Endodermal cell (in vitro differentiated cells): Measurements from ENCODE around the gene TMEM223. TPM values are rescaled to one million over a fixed set of nuclear protein-coding genes. Genes with fewer than 3 reads are reported as not detected.
A peak's percentile ranks its signal among the peaks of the same experiment; 100 is the strongest.
"Not testable (repeated sequence)": the region's sequence is repeated elsewhere in the genome, so short reads cannot be mapped to it uniquely, and the experiment has no call there.

ENCODE experiments used
- DNase-seq: peaks from one replicate; pipeline ENCODE4 v3.0.0-alpha.2; 2017
- H3K27ac ChIP-seq: 2 replicates; pipeline ENCODE4 v1.5.1; 2013; ENCODE audit warnings: mild to moderate bottlenecking, low read depth, low read length, moderate library complexity
- H3K27me3 ChIP-seq: 2 replicates; pipeline ENCODE4 v1.6.1; 2013; ENCODE audit warnings: mild to moderate bottlenecking, low read length, moderate library complexity; ENCODE audit not compliant: insufficient read depth, control insufficient read depth, poor library complexity, severe bottlenecking
- H3K36me3 ChIP-seq: 2 replicates; pipeline ENCODE4 v1.7.0; 2013; ENCODE audit warnings: mild to moderate bottlenecking, low read length, moderate library complexity; ENCODE audit not compliant: control insufficient read depth, insufficient read depth
- H3K4me1 ChIP-seq: one replicate; pipeline ENCODE4 v1.7.0; 2013; ENCODE audit warnings: low read length; ENCODE audit not compliant: control insufficient read depth, insufficient read depth
- H3K4me3 ChIP-seq: 2 replicates; pipeline ENCODE4 v1.5.1; 2013; ENCODE audit warnings: mild to moderate bottlenecking, low read length, moderate library complexity
- H3K9ac ChIP-seq: 2 replicates; pipeline ENCODE4 v1.6.1; 2013; ENCODE audit warnings: mild to moderate bottlenecking, low read length, moderate library complexity; ENCODE audit not compliant: poor library complexity, severe bottlenecking; ENCODE audit errors: extremely low read depth
- H3K9me3 ChIP-seq: 2 replicates; pipeline ENCODE4 v1.6.1; 2013; ENCODE audit warnings: mild to moderate bottlenecking, low read length, moderate library complexity; ENCODE audit not compliant: control insufficient read depth
- H3K27ac Mint-ChIP-seq: 2 replicates; pipeline ENCODE4 v1.8.0; 2020; ENCODE audit warnings: mixed read lengths
- H3K27me3 Mint-ChIP-seq: 2 replicates; pipeline ENCODE4 v1.8.0; 2021; ENCODE audit warnings: mild to moderate bottlenecking, mixed read lengths; ENCODE audit not compliant: insufficient read depth
- H3K36me3 Mint-ChIP-seq: 2 replicates; pipeline ENCODE4 v1.8.0; 2020; ENCODE audit warnings: low read depth, mixed read lengths
- H3K4me1 Mint-ChIP-seq: 2 replicates; pipeline ENCODE4 v1.8.0; 2020; ENCODE audit warnings: mixed read lengths
- H3K4me3 Mint-ChIP-seq: 2 replicates; pipeline ENCODE4 v1.8.0; 2020; ENCODE audit warnings: mild to moderate bottlenecking, moderate library complexity, mixed read lengths
- H3K9me3 Mint-ChIP-seq: 2 replicates; pipeline ENCODE4 v1.8.0; 2020; ENCODE audit warnings: mild to moderate bottlenecking, mixed read lengths
- CTCF ChIP-seq: fragments of 200-600 bp; sonication (generic); conservative IDR thresholded peaks from 2 replicates; pipeline ENCODE4 v1.5.0; 2021; ENCODE audit warnings: antibody characterized with exemption, mild to moderate bottlenecking
- WGBS, 2 experiments: methylation state at CpG; one replicate each; pipeline versions ENCODE4 v1.1.5 to v1.1.7; 2013; ENCODE audit warnings: missing lambda C conversion rate in 2 of 2, mixed read lengths in 1 of 2; ENCODE audit not compliant: insufficient coverage in 1 of 2, insufficient read length in 1 of 2; 5-methylcytosine and 5-hydroxymethylcytosine counted together
- total RNA-seq, 2 donors: library from RNA; stranded (reverse); fragmentation: NEBNext Ultra II Directional in 1 of 2; extraction: Animal tissue kit (Norgen Biotek cat#: 25700) in 1 of 2; gene quantifications; 2 replicates in 1 of 2; 3 replicates in 1 of 2; pipeline ENCODE4 v1.2.1, GENCODE V29; 2021

Gene TMEM223
- total RNA-seq, 2 donors from 2014 or later = 18.4 to 21.0 TPM

DNA sequence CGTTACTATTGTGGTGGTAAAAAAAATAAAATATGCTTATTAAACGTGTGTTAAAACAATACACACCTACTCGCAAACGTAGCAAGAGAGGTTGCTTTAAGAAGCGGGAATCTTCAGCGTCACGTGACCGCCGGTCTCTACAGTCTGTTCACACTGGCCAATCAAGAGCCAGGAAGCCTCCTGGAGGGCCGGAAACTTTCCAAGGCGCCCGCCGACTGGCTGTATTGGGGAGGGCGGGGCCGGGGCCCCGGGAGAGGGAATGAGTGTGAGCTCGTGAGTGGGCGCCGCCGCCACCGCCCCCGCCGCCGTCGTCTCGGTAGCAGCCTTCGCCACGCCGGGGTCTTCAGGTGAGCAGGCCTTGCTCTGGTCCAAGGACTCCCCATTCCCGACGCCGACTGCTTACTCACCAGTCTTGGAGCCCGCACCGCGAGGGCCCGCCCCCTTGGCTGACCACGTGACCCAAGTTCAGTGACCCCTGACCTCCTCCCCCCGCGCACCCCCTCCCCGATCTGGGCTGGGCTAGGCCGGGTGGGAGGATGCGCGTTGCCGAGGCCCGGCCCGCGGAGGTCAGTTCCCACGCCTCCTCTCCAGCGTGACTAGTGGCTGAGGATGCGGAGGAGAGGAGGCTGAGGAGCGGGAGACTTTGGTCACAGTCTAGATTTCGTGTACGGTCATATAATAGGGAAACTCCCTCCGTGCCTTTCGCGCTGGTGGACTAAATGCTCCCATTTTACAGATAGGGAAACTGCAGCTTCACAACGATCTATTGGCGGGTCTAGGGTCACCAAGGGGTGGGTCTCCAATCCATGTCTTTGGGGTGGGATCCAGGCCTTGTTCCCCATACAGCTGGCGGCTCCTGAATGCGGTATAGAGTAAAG, 20.4 kb downstream of the TMEM223 start, which contains the start of gene TAF6L:
TSS of gene TAF6L (plus strand) at position 253 of the 878 bp plus-strand sequence. CDS start 4,388 bp downstream, outside the sequence.
- Mint-ChIP-seq H3K27me3 (no peaks in the 10 kb centered on the region), H3K4me3 (peak within 1 kb of the TSS; percentile 85), H3K9me3 (no peaks in the 10 kb centered on the region), H3K36me3 (peaks cover 32% of the 10 kb centered on the region), H3K27ac (peak within 1 kb of the TSS; percentile 95), H3K4me1 (peaks cover 15% of the 10 kb centered on the region)
- H3K9ac ChIP-seq = peak within 1 kb of the TSS; percentile 71
- DNase-seq = peak; percentile 99
- H3K4me1 ChIP-seq = no peaks in the 10 kb centered on the region
- WGBS, 2 experiments = 1% methylated on average over 19 to 57 of the region's 60 CpGs
- H3K9me3 ChIP-seq = no peaks in the 10 kb centered on the region
- TF ChIP-seq CTCF = no peak
- peak within 1 kb of the TSS; percentile 98 for H3K4me3 ChIP-seq
- peak within 1 kb of the TSS; percentile 95 for H3K27ac ChIP-seq
- peaks cover 19% of the 10 kb centered on the region for H3K36me3 ChIP-seq
- H3K27me3 ChIP-seq = no peaks in the 10 kb centered on the region

DNA sequence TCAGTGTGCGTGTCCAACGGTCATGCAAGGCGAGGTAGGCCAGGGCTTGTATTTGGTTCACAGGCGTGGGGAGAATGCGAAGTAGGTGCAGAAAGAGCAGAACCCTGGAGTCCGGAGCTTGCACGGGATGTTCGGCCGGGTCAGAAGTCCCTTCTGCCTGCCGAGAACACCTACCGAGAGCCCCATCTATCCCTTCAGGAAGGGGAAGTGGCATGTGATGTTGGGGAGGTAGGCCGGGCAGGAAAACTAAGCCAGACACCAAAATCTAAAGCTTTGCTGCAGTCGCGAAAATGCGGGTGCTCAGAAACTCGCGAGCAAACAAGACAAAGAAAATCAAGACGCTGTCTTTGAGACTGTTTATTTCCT, 21.0 kb downstream of the TMEM223 start:
- WGBS, 2 experiments = 11 to 17% methylated on average over 9 to 18 of the region's 18 CpGs

GRCh38 chr11:62760867-62761227, 31.0 kb downstream of the TMEM223 start:
- H3K27ac ChIP-seq, H3K27me3 ChIP-seq, H3K9me3 Mint-ChIP-seq, H3K9me3 ChIP-seq, H3K9ac ChIP-seq, H3K4me3 ChIP-seq, H3K27me3 Mint-ChIP-seq: not testable (repeated sequence)
- Mint-ChIP-seq H3K36me3 (peaks cover 21% of the 10 kb centered on the region), H3K4me1 (peaks cover 22% of the 10 kb centered on the region), H3K4me3 (peak overlapping the region; percentile 96), H3K27ac (peak overlapping the region; percentile 75)
- peak; percentile 66 for DNase-seq
- Histone ChIP-seq H3K36me3 (peaks cover 11% of the 10 kb centered on the region), H3K4me1 (peaks cover 12% of the 10 kb centered on the region)
- 58 to 60% methylated on average over 7 to 8 of the region's 9 CpGs for WGBS, 2 experiments

More for the DNA sequence above, 21.0 kb downstream of the TMEM223 start:
- no peaks in the 10 kb centered on the region for H3K27me3 ChIP-seq
- TF ChIP-seq CTCF = no peak
- H3K27ac ChIP-seq = peak overlapping the region; percentile 95
- Mint-ChIP-seq H3K27ac (peak overlapping the region; percentile 95), H3K4me1 (peaks cover 15% of the 10 kb centered on the region), H3K36me3 (peaks cover 31% of the 10 kb centered on the region), H3K4me3 (peak overlapping the region; percentile 85), H3K27me3 (no peaks in the 10 kb centered on the region), H3K9me3 (no peaks in the 10 kb centered on the region)
- H3K4me1 ChIP-seq = no peaks in the 10 kb centered on the region
- DNase-seq = peak; percentile 78
- H3K36me3 ChIP-seq = peaks cover 18% of the 10 kb centered on the region
- peak overlapping the region; percentile 98 for H3K4me3 ChIP-seq
- H3K9ac ChIP-seq = peak overlapping the region; percentile 71
- H3K9me3 ChIP-seq = no peaks in the 10 kb centered on the region
